Erythroblast (primary cell): ENCODE measurements around the gene KSR1.

Source experiments
- DNase-seq, 2 experiments: peaks; one replicate each; lab custom pipeline; 2025; lab: John Stamatoyannopoulos, UW
- GATA1 ChIP-seq: IDR thresholded peaks from 2 replicates; pipeline ENCODE4 v1.6.1; 2011; ENCODE audit warnings: low read depth, mild to moderate bottlenecking, control low read depth, low read length, moderate library complexity
- POLR2A ChIP-seq: IDR thresholded peaks from 2 replicates; pipeline ENCODE4 v1.6.1; 2011; ENCODE audit warnings: mild to moderate bottlenecking, low read length

The KSR1 gene

DNA sequence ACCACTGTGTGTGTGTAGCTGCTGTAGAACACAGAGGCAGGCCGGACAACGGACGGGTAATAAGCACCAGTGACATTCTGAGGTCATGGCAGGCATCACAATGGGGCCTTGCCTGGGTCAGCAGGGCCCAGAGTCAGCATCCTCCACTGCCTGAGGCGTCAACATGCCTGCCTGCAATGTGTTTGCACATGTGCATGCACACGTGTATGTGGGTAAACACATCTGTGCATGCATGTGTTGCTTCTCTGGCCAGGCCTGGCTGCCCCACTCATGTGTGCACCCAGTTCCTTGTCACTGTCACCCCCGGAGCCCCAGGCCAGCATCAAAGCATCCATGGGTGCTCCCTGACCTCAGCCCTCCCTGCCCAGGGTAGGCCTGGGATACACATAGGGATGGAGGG, 218.1 kb downstream of the KSR1 start:
- no peak for TF ChIP-seq GATA1
- TF ChIP-seq POLR2A, result no peak
- DNase-seq, result no peak
